GM21737 (cell line): Measurements from ENCODE around the gene CAMSAP2.
"Not testable (repeated sequence)": the region's sequence is repeated elsewhere in the genome, so short reads cannot be mapped to it uniquely, and the experiment has no call there.

Experiments used
- ATAC-seq: cut with Tn5 transposase; IDR thresholded peaks from one replicate; pipeline ENCODE4 v1.9.1; 2021; ENCODE audit warnings: mild to moderate bottlenecking, moderate library complexity; ENCODE audit not compliant: unreplicated experiment

Gene CAMSAP2

GRCh38 chr1:200780545-200781369 lies 42.1 kb downstream of the CAMSAP2 start:
- no peak for ATAC-seq

DNA sequence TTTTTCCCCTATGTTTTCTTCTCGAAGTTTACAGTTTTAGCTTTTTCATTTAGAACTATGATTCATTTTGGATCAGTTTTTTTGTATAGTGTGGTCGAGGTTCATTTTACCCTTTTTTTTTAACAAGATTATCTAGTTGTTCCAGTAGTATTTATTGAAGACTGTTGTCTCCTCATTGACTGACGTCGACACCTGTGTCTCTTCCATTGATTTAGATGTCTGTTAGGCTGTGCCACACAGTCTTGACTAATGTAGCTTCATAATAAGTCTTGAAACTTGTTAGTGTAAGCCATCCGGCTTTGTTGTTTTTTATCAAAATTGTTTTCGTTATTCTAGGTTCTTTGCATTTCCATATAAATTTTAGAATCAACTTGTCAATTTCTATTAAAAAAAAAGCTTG lies 45.2 kb downstream of the CAMSAP2 start:
- ATAC-seq = no peak

GRCh38 chr1:200784576-200784975 lies 45.9 kb downstream of the CAMSAP2 start:
- ATAC-seq = no peak

DNA sequence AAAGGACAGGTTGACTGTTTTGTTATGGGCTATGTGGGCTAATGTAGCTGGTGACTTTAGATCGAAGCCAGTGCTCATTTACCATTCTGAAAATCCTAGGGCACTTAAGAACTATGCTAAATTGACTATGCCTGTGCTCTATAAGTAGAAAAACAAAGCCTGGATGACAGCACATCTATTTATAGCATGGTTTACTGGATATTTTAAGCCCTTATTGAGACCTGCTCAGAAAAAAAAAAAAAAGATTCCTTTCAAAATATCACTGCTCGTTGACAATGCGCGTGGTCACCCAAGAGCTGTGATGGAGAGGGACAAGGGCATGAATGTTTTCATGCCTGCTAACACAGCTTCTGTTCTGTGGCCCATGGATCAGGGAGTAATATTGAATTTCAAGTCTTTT lies 48.1 kb downstream of the CAMSAP2 start:
- no peak for ATAC-seq

DNA sequence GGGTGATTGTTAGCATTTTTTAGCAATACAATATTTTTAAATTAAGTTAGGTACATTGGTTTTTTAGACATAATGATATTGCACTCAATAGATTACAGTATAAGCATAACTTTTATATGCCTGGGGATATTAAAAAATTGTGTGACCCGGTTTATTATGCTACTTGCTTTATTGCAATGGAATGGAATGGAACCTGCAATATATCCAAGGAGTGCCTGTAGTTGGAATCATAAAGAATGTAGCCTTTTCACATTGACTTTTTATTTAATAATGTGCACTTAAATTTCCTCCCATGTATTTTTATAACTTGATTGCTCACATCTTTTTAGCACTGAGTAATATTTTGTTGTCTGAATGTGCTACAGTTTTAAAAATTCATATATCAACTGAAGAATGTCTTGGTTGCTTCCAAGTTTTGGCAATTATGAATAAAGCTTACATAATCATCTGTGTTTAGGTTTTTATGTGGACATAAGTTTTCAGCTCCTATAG lies 49.2 kb downstream of the CAMSAP2 start:
- ATAC-seq = no peak

DNA sequence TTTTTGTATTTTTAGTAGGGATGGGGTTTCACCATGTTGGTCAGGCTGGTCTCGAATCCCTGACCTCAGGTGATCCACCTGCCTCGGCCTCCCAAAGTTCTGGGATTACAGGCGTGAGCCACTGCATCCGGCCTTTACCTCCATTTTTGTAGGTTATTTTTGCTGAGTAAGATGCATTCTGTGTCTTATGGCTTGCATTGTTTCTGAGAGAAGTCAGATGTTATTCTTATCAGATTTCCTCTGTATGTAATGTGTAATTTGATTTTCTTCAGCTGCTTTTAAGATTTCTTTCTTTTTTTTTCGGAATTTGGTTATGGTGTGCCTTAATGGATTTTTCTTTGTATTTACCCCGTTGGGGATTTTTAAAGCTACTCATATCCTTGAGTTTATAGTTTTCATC lies 52.3 kb downstream of the CAMSAP2 start:
- not testable (repeated sequence) for ATAC-seq

GRCh38 chr1:200793677-200794076 lies 55.0 kb downstream of the CAMSAP2 start:
- no peak for ATAC-seq

GRCh38 chr1:200794506-200795065 lies 55.9 kb downstream of the CAMSAP2 start:
- ATAC-seq = no peak

GRCh38 chr1:200795156-200795555 lies 56.5 kb downstream of the CAMSAP2 start:
- ATAC-seq = no peak

DNA sequence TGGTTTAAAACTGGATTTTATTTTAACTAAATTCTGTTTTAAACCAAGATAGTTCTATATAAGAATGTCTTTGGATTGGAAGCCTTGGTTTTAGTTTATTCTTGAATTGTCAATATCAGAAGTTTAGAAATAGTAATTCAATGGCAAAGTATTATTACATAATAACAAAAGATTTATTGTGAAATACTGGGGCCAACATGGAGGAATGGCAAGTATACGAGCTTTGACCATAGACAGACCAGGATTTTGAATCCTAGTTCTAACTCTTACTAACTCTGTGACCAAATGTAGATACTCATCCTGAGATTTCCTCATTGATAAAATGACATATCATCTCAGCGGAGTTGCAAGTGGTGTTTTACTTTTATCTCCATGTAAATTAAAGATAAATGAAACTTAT lies 63.3 kb downstream of the CAMSAP2 start:
- ATAC-seq = no peak

GRCh38 chr1:200802865-200803512 lies 64.3 kb downstream of the CAMSAP2 start:
- ATAC-seq = peak; percentile 72

DNA sequence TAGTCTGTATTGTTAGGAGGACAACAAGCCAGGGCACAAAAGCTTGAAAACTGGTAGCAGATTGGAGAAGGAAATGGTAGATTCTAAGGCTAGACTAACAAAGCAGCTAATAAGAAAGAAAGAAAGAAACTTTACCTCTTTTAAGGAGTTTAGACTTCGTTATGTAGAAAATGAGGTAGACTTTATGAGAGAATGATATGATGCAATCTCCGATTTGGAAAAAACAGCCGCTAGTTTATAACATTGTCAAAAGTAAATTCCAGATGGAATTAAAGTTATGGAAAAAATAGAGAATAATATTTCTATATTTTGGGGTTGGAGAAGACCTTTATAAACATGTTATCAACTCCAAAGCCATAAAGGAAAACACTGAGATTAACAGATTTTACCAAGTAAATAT lies 67.0 kb downstream of the CAMSAP2 start:
- no peak for ATAC-seq

- ATAC-seq = no peak
These were observed 70.2 kb downstream of the CAMSAP2 start for GRCh38 chr1:200808846-200809245.

- no peak for ATAC-seq
These were observed 73.0 kb downstream of the CAMSAP2 start for GRCh38 chr1:200811704-200812103.

DNA sequence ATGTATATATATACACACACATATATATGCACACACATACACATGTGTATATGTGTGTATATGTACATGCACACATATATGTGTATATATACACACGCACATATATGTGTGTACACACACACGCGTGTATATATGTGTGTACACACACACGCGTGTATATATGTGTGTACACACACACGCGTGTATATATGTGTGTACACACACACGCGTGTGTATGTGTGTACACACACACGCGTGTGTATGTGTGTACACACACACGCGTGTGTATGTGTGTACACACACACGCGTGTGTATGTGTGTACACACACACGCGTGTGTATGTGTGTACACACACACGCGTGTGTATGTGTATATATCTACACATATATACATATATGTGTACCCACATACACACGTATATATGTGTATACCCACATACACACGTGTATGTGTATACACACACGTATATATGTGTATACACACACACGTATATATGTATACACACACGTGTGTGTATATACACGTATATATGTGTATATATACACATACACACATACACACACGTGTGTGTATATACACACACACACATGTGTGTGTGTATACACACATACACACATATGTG lies 78.0 kb downstream of the CAMSAP2 start:
- not testable (repeated sequence) for ATAC-seq

GRCh38 chr1:200818248-200818647 lies 79.6 kb downstream of the CAMSAP2 start:
- ATAC-seq = no peak

- no peak for ATAC-seq
These were observed 81.0 kb downstream of the CAMSAP2 start for GRCh38 chr1:200819726-200820125.

GRCh38 chr1:200831091-200831490 lies 92.4 kb downstream of the CAMSAP2 start:
- ATAC-seq = no peak

GRCh38 chr1:200834383-200834782 lies 95.7 kb downstream of the CAMSAP2 start:
- no peak for ATAC-seq

DNA sequence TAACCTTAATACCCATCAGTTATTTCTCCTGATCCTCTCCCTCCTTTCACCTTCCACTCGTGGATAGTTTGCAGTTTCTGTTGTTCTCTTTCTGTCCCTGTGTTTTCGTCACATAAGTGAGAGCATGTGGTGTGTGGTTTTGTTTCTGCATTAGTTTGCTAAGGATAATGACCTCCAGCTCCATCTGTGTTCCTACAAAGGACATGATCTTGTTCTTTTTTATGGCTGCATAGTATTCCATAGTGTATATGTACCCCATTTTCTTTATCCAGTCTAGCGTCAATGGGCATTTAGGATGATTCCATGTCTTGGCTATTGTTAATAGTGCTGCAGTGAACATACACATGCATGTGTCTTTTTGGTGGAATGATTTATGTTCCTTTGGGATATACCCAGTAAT lies 97.5 kb downstream of the CAMSAP2 start:
- no peak for ATAC-seq

DNA sequence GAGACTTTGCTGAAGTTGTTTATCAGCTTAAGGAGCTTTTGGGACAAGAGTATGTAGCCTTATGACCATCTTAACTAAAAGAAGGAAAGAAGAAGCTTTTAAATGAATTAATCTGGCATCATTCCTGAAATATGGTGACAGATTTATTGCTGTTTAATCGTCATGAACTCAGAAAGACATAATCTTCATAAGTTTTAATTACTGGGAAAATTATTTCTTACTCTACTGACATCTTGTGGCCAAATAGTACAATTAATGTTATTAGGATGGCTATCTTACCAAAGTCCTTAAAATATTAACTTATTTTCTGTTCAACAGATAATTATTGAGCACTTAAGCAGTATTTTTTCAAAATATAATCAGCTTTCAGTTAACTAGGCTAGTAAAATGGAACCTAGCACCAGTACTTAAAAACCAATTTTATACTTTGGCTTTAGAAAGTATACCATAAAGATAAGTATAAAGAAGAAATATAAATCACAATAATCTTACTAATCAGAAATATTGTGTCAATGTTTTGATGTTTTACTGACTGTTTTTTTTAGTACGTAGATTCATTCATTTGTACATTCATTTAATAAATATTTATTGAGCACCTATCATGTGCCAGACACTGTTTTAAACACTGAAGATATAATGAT lies 99.4 kb downstream of the CAMSAP2 start:
- no peak for ATAC-seq
